T-helper 1 cell (primary cell): ENCODE measurements around the gene YIF1A.
"Not testable (repeated sequence)": the region's sequence is repeated elsewhere in the genome, so short reads cannot be mapped to it uniquely, and the experiment has no call there.

ENCODE experiments used
- DNase-seq, 5 donors: peaks; one replicate each; pipeline ENCODE4 v3.0.0-alpha.2; 2012 to 2020

The YIF1A gene

GRCh38 chr11:66268244-66268951 lies 20.5 kb downstream of the YIF1A start, which contains the start of gene RAB1B:
Gene RAB1B (plus strand): TSS chr11:66268639. CDS start chr11:66268680, 41 bp downstream.
- DNase-seq = peak; percentile 99 to 100 (median 100)

- peak; percentile 75 to 88 (median 80) for DNase-seq
Observed at GRCh38 chr11:66267379-66268243, 21.3 kb downstream of the YIF1A start.

- no peak for DNase-seq
Observed at GRCh38 chr11:66267039-66267378, 21.9 kb downstream of the YIF1A start.

- DNase-seq = no peak
Observed at GRCh38 chr11:66266378-66267038, 22.4 kb downstream of the YIF1A start.

- no peak for DNase-seq
Observed at GRCh38 chr11:66265531-66266377, 23.2 kb downstream of the YIF1A start.

- peak in 1 of 5 donors; percentile 25 for DNase-seq
Observed at GRCh38 chr11:66264914-66265313, 24.0 kb downstream of the YIF1A start.

- no peak for DNase-seq
Observed at GRCh38 chr11:66264383-66264782, 24.6 kb downstream of the YIF1A start.

GRCh38 chr11:66263785-66264184 lies 25.2 kb downstream of the YIF1A start:
- no peak for DNase-seq

GRCh38 chr11:66263231-66263630 lies 25.7 kb downstream of the YIF1A start:
- DNase-seq = no peak

- DNase-seq = no peak
Observed at GRCh38 chr11:66262696-66263095, 26.2 kb downstream of the YIF1A start.

GRCh38 chr11:66262191-66262590 lies 26.8 kb downstream of the YIF1A start:
- DNase-seq = no peak

- no peak for DNase-seq
Observed at GRCh38 chr11:66261578-66261977, 27.4 kb downstream of the YIF1A start.

GRCh38 chr11:66259956-66260355 lies 29.0 kb downstream of the YIF1A start:
- DNase-seq = no peak

GRCh38 chr11:66259225-66259624 lies 29.7 kb downstream of the YIF1A start:
- no peak for DNase-seq

- DNase-seq = no peak
Observed at GRCh38 chr11:66258473-66258893, 30.5 kb downstream of the YIF1A start.

GRCh38 chr11:66253081-66253480 lies 35.9 kb downstream of the YIF1A start:
- DNase-seq = not testable (repeated sequence)

- no peak for DNase-seq
Observed at GRCh38 chr11:66251809-66252208, 37.1 kb downstream of the YIF1A start.

- no peak for DNase-seq
Observed at GRCh38 chr11:66248903-66249302, 40.0 kb downstream of the YIF1A start.

GRCh38 chr11:66247801-66248200 lies 41.1 kb downstream of the YIF1A start:
- no peak for DNase-seq

- DNase-seq = no peak
Observed at GRCh38 chr11:66247295-66247694, 41.6 kb downstream of the YIF1A start.

- DNase-seq = no peak
Observed at GRCh38 chr11:66243782-66244535, 45.0 kb downstream of the YIF1A start.
